Breast epithelium (tissue), 4 donors: ENCODE results near the gene BRF1. TPM values are rescaled to one million over a fixed set of nuclear protein-coding genes. Genes with fewer than 3 reads are reported as not detected.

ENCODE experiments used
- DNase-seq, 2 donors: peaks; one replicate each; pipeline ENCODE4 v3.0.0-alpha.2; 2019; ENCODE audit warnings: low spot score in 2 of 2
- H3K27ac ChIP-seq, 2 donors: fragments of 200-600 bp; sonication (generic) in 1 of 2; one replicate each; pipeline ENCODE4 v1.5.1; 2016 to 2019; ENCODE audit warnings: mild to moderate bottlenecking in 1 of 2
- H3K27me3 ChIP-seq, 2 donors: fragments of 200-600 bp; sonication (generic) in 1 of 2; one replicate each; pipeline versions ENCODE4 v1.5.1 to v1.6.0; 2017 to 2019; ENCODE audit warnings: control low read depth in 1 of 2, mild to moderate bottlenecking in 1 of 2
- H3K36me3 ChIP-seq: fragments of 200-600 bp; one replicate; pipeline ENCODE4 v1.5.1; 2019
- H3K4me1 ChIP-seq, 2 donors: fragments of 200-600 bp; sonication (generic); one replicate each; pipeline ENCODE4 v1.5.1; 2016 to 2019; ENCODE audit warnings: control low read depth in 1 of 2
- H3K4me3 ChIP-seq, 3 donors: fragments of 200-600 bp; sonication (generic); 1 replicate in 2 of 3; 2 replicates in 1 of 3; pipeline ENCODE4 v1.5.1; 2016 to 2019; ENCODE audit warnings: mild to moderate bottlenecking in 3 of 3, moderate library complexity in 2 of 3
- H3K9me3 ChIP-seq, 2 donors: fragments of 200-600 bp; sonication (generic) in 1 of 2; one replicate each; pipeline ENCODE4 v1.5.1; 2016 to 2019; ENCODE audit warnings: control low read depth in 1 of 2
- CTCF ChIP-seq, 3 donors: fragments of 450-650 bp; IDR thresholded peaks; one replicate each; pipeline ENCODE4 v1.5.1; 2016 to 2017; ENCODE audit warnings: antibody characterized with exemption in 3 of 3, mild to moderate bottlenecking in 3 of 3, moderate library complexity in 3 of 3
- POLR2A ChIP-seq: fragments of 450-650 bp; IDR thresholded peaks from one replicate; pipeline ENCODE4 v1.6.1; 2016; ENCODE audit warnings: antibody characterized with exemption, mild to moderate bottlenecking, moderate library complexity
- POLR2AphosphoS5 ChIP-seq, 3 donors: sonication (generic); formaldehyde crosslinking; IDR thresholded peaks; one replicate each; pipeline ENCODE4 v1.6.1; 2017; ENCODE audit warnings: antibody characterized with exemption in 3 of 3
- intact Hi-C: fragments of 100-400 bp; cut with DNase I; formaldehyde crosslinking; loops from one replicate; pipeline ENCODE4 v1.15.1; 2023; ENCODE audit warnings: low total_unique reads
- total RNA-seq, 3 donors: library from RNA; depleted of rRNA; stranded (reverse); fragments of >200 nt; gene quantifications; one replicate each; pipeline ENCODE4 v1.1.0, GENCODE V29; 2016

The BRF1 gene
- total RNA-seq, 3 donors from 2014 or later, result 30.2 to 45.6 (median 38.6) TPM

DNA sequence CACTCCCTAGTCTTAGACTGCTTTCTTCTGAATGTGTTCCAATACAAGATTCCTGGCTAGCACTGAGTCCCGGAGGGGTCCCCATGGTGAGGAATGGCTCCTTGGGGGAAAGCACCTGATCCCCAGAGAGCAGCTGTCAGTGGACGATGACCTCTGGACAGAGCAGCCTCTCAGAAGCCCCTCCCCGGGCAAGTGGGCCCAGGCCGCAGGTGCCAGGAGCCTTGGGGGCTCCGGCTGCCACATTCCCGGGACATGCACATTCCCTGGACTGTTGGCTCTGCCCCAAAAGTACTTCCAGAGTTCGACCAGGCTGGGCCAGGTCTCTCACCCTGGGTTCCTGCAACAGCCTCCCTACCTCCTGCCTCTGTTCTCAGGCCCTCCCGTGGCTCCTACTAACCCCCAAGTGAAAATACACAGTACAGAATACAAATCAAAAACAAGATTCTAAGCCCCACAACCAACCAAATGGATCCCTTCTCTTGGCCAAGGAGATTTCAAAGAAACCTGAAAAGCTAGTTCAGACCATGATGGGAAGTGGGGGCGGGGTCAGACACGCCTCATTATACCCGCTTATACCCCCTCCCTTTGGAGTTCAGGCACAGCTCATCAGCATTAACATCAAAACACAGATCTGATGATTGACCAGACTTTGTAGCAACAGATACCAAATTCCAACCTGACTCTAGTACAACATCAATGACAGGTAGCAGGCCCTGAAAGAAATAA, 75.8 kb downstream of the BRF1 start:
- no peak for DNase-seq
- intact Hi-C loops, result loop anchor here (5.0 kb wide), 1 partner anchor 908 kb away; no protein-coding TSS in a partner anchor
- no peaks in the 10 kb centered on the region for H3K27me3 ChIP-seq
- H3K36me3 ChIP-seq, result no peaks in the 10 kb centered on the region
- no peaks in the 10 kb centered on the region for H3K9me3 ChIP-seq
- H3K4me1 ChIP-seq, result no peaks in the 10 kb centered on the region
- no peak for TF ChIP-seq POLR2A
- no peak for TF ChIP-seq CTCF (IDR thresholded peaks at IDR 0.05)
- no peak for TF ChIP-seq POLR2AphosphoS5 (IDR thresholded peaks at IDR 0.05)
- H3K27ac ChIP-seq, result no peak overlapping the region
- no peak overlapping the region for H3K4me3 ChIP-seq

DNA sequence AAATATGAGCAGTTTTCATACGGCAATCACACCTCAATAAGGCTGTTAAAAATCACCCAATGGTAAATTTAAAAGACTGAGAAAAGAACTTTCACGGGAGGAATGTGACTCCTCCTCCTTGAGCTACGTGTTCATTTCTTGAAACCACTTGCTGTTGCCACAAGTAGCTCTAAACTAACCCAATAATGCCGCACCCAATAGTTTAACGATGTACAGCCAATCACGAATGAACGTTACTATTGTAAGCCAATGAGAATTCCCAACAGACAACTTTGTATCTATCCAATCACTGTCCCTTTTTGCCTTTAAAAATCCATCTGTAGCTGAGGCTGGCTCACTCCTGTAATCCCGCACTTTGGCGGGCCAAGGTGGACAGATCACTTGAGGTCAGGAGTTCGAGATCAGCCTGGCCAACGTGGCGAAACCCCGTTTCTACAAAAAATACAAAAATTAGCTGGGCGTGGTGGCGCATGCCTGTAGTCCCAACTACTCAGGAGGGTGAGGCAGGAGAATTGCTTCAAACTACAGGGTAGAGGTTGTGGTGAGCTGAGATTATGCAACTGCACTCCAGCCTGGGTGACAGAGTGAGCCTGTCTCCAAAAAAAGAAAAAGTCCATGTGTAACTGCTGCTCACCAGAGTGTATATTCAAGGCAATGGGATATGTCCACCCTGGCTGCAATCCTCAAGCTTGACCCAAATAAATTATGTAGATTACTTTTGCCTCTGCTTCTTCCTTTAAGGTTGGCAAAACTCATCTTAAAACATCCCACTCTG, 76.8 kb downstream of the BRF1 start:
- TF ChIP-seq POLR2AphosphoS5 (IDR thresholded peaks at IDR 0.05), result no peak
- TF ChIP-seq CTCF (IDR thresholded peaks at IDR 0.05), result no peak
- no peak for TF ChIP-seq POLR2A
- DNase-seq, result no peak
- no peaks in the 10 kb centered on the region for H3K36me3 ChIP-seq
- H3K4me1 ChIP-seq, result no peaks in the 10 kb centered on the region
- no peak overlapping the region for H3K27ac ChIP-seq
- H3K9me3 ChIP-seq, result no peaks in the 10 kb centered on the region
- no peak overlapping the region for H3K4me3 ChIP-seq
- intact Hi-C loops, result no loop called here
- H3K27me3 ChIP-seq, result no peaks in the 10 kb centered on the region

GRCh38 chr14:105223260-105223659, 77.5 kb downstream of the BRF1 start:
- no peak for TF ChIP-seq POLR2A
- no peak for TF ChIP-seq CTCF (IDR thresholded peaks at IDR 0.05)
- no peak for TF ChIP-seq POLR2AphosphoS5 (IDR thresholded peaks at IDR 0.05)
- H3K27me3 ChIP-seq, result no peaks in the 10 kb centered on the region
- H3K9me3 ChIP-seq, result no peaks in the 10 kb centered on the region
- H3K4me3 ChIP-seq, result no peak overlapping the region
- no peaks in the 10 kb centered on the region for H3K4me1 ChIP-seq
- no peak for DNase-seq
- H3K27ac ChIP-seq, result no peak overlapping the region
- no peaks in the 10 kb centered on the region for H3K36me3 ChIP-seq
- intact Hi-C loops, result no loop called here

DNA sequence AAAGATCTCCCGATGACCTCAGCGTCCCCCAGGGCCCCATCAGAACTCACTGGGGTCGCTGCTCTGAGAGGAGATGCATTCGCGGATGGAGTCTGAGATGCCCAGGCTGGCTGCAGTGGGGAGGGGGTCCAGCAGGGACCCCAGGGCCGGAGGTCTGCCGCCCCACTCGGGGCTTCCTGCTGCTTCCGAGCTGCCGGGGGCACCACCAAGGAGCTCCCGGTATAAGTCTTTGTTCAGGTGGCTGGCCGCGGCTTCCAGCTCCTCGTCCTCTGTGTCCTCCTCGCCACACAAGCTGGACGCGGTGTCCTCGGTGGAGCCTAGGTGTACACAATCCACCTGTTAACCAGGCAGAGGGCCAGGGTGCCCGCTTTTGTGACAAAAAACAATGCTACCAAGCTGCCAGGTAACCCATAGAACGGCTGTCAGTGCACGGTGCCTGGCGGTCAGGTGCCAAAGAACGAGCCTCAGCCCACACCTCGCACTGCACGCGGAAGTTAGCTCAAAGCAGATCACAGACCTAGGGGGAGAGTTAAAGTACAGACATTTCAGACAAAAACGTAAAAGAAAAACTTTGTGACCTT, 79.1 kb downstream of the BRF1 start:
- H3K4me1 ChIP-seq, result no peaks in the 10 kb centered on the region
- H3K27me3 ChIP-seq, result no peaks in the 10 kb centered on the region
- DNase-seq, result no peak
- H3K27ac ChIP-seq, result no peak overlapping the region
- H3K36me3 ChIP-seq, result no peaks in the 10 kb centered on the region
- H3K4me3 ChIP-seq, result no peak overlapping the region
- intact Hi-C loops, result no loop called here
- TF ChIP-seq CTCF (IDR thresholded peaks at IDR 0.05) (no peak), POLR2A (no peak), POLR2AphosphoS5 (IDR thresholded peaks at IDR 0.05) (no peak)
- no peaks in the 10 kb centered on the region for H3K9me3 ChIP-seq
